Activated CD8-positive, alpha-beta memory T cell treated with anti-CD3 and anti-CD28 coated beads for 1 hour (primary cell): ENCODE data around the gene GPR173.
A peak's percentile ranks its signal among the peaks of the same experiment; 100 is the strongest.

Experiments
- DNase-seq, 2 donors: peaks; one replicate each; pipeline ENCODE4 v3.0.0-alpha.2; 2020; ENCODE audit warnings: low read depth in 1 of 2; ENCODE audit errors: extremely low read depth in 1 of 2

GPR173 gene

DNA sequence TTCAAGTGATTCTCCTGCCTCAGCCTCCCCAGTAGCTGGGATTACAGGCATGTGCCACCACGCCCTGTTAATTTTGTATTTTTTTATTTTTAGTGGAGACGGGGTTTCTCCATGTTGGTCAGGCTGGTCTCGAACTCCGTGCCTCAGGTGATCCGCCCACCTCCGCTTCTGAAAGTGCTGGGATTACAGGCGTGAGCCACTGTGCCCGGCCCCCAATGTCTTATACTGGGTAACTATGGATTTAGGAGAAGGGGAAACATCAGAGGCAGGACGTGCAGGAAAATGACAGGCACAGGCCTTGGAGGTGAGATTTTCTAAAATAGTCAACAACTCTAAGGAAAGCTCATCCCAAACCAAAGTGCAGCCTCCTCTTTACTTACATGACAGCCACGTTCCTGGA, 22.5 kb downstream of the GPR173 start:
- DNase-seq, result no peak

DNA sequence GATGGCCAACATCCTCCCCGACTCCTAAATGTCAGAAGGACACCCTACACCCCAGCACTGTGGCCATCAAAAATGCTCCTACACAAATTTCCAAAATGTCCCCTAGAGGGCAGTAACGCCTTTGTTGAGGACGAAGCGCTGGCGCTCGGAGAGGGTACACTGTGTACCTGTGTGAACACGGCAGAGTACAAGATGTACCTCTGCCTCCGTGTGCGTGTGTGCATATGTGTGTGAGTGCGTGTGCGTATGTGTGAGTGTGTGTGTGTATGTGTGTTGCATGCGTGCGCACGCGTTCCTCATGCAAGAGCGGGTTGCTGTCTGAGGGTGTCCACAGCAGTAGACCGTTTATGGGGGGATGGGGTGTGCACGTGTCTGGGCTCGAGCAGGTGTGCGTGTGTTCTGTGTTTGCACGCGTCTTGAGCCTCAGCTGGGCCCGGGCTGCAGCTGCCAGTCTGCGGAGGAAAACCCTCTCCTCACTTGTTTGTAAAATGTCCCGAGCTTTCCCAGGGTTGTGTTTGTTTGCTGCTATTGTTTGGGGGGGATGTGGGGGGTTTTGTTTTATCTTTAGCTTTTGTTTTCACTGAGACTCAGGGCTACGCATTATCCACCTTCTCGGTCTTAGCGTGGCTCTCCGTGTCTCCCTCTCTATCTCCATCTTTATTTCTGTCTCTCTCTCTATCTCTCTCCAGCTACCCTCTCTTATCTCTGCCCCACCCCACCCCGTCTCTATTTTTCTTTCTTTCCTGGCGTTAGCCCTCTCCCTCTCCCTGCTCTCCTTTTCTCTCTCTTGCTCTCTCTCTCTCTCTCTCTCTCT, 23.2 kb downstream of the GPR173 start:
- peak; percentile 42 to 50 for DNase-seq

DNA sequence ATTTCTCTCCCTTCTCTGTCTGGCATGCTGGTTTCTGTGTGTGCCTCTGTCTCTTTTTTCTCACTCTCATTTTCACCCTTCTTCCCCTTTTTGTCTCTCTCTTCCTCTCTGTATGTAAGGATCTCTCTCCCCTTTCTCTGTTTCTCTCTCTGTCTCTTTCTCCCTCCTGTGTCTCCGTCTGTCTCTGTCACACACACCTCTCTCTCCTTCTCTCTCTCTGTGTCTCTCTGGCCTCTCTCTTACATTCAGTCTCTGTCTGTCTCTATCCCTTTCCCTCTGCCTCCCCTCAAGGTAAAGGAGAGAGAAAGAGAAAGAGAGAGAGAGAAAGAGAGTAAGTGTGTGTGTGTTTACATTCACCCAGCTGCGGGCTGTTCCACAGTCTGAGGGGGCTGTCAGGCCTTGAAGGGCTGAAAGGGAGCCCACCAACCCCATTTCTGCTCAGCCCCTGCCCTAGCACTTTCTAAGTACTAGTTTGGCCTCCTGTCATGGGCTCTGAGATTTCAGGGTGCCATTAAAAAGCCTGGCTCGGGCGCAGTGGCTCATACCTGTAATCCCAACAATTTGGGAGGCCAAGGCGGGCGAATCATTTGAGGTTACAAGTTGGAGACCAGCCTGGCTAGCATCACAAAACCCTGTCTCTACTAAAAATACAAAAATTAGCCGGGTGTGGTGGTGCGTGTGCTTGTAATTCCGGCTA, 24.0 kb downstream of the GPR173 start:
- DNase-seq, result no peak

DNA sequence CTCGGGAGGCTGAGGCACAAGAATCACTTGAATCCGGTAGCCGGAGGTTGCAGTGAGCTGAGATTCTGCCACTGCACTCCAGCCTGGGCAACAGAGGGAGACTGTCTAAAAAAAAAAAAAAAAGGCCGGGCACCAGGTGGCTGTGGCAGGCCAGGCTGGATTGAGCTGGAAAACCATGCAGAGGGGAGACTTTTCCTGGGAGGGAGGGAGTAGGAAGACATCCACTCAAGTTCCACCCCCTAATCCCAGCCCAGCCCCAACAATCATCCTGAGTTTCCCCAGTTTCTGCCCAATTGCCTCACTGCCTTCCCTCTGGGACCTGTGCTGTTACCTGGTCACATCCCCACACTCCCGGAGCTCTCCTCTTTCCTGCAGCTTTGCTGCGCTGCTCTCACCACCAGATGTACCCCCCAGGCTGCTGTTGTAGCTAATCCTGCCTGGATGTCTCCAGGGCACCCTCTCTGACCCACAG, 24.6 kb downstream of the GPR173 start:
- no peak for DNase-seq

DNA sequence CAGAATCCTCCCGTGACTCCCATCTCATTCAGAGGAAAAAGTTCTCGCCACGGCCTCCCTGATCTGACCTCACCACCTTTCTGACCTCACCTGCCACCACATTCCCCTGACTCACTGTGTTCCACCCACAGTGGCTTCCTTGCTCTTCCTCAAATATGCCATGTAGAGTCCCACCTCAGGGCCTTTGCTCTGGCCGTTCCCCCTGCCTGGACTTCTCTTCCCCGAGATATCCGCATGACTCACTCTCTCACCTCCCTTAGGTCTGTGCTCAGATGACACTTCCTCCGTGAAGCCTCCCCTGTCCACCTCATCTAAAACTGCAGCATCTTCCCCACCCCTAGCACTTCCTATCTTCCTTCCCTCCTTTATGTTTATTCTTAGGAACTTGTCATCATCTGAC, 26.4 kb downstream of the GPR173 start:
- DNase-seq, result no peak

DNA sequence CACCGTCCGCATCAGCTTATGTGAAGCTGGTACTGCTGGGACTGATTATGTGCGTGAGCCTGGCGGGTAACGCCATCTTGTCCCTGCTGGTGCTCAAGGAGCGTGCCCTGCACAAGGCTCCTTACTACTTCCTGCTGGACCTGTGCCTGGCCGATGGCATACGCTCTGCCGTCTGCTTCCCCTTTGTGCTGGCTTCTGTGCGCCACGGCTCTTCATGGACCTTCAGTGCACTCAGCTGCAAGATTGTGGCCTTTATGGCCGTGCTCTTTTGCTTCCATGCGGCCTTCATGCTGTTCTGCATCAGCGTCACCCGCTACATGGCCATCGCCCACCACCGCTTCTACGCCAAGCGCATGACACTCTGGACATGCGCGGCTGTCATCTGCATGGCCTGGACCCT, 28.1 kb downstream of the GPR173 start:
- no peak for DNase-seq

DNA sequence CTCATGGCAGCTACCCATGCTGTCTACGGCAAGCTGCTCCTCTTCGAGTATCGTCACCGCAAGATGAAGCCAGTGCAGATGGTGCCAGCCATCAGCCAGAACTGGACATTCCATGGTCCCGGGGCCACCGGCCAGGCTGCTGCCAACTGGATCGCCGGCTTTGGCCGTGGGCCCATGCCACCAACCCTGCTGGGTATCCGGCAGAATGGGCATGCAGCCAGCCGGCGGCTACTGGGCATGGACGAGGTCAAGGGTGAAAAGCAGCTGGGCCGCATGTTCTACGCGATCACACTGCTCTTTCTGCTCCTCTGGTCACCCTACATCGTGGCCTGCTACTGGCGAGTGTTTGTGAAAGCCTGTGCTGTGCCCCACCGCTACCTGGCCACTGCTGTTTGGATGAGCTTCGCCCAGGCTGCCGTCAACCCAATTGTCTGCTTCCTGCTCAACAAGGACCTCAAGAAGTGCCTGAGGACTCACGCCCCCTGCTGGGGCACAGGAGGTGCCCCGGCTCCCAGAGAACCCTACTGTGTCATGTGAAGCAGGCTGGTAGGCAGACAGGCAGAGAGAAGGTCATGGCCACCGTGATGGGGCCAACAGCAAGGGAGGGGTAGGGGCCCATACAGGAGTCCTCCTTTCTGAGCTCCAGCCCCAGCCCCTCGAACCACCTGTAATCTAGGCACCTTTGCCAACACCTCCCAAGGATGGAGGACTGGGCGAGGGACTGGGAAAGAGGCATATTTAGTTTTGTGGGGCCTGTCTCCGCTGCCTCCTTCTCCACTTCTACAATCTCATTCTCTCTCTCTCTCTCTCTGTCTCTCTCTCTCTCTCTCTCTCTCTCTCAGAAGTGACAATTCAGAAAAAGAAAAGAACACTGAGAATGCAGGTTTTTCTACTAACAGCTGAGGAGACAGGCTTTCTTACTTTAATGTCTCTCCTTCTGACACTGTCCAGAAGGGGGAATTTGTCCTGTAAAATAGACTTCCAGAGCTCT, 28.9 kb downstream of the GPR173 start:
- DNase-seq, result no peak

DNA sequence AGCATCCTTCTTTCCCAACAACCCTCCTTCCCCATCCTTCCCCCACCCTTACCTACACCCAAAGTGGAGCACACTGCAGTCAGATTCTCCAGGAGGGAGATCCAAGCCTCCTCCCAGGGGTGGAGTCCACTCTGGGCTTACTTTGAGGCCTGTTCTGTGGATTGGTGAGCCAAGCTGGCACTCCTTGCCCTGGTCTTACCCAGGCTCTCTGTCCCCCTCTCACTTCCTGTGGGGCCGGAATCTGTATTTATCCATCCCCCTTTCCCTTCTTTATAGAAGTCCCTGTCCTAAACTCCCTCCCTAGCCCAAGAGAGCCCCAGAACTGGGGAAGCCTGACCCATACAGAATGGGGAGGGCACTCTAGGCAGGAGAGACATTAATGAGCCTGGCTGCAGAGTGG, 30.4 kb downstream of the GPR173 start:
- no peak for DNase-seq

DNA sequence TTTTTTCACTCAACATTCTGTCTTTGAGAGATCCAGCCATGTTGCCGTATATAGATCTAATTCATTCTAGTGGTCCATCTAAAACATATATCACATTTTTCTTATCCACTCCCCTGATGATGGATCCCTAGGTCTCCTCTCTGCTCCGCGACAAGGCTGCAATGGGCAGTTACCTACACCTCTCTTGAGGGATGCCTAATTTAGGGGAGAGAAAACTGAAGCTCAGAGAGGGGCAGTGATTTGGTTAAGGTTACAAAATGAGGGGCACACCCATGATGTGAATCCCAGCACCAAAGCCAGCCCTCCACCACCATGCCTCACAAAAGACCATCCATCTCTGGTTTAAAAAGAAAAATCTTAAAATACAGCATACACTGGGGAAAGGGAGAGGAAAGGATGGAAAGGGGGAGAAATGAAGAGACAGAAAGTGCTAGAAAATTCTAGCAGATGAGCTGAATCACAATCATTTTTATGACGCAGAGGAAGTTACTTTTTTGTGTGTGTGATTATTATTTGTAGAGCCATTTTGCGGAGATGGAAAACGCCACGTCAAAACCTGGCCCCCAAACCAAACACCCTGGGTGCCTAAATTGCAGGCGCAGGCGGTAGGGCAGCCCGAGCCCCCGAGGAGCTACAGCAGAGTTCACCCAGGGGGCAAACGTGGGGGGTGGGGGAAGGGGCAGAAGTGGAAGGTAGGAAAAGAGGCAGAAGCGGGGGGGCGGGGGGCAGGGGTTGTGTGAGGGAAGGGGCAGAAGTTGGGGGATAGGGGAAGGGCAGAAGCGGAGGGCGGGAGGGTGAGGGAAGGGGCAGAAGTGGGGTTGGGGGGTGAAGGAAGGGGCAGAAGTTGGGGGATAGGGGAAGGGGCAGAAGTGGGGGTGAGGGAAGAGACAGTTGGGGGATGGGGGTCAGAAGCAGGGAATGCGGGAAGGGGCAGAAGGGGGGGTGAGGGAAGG, 32.3 kb downstream of the GPR173 start:
- no peak for DNase-seq

DNA sequence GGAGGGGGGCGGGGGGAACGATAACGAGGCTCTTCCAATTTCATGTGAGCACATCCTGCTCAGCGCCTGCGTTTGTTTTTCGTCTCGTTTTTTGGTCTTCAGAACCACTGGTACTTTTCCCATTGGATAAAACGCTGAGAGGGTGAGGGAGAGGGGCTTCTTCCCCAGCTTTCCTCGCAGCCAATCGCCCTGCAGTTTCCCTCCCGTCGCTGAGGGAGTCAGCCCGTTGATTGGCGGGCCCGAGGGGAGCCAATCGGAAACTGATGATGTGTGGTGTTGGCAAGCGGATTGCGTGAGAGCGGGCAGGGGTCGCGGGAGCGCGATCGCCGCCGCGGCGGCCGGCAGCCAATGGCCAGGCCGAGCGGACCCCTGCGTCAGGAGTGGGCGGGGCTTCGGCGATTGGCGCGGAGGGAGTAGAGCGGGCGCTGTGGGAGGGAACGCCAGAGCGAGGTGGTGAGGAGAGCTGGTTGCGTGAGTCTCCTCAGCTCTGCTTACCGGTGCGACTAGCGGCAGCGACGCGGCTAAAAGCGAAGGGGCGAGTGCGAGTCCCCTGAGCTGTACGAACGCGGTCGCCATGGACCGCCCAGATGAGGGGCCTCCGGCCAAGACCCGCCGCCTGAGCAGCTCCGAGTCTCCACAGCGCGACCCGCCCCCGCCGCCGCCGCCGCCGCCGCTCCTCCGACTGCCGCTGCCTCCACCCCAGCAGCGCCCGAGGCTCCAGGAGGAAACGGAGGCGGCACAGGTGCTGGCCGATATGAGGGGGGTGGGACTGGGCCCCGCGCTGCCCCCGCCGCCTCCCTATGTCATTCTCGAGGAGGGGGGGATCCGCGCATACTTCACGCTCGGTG, 33.6 kb downstream of the GPR173 start, which contains the start of gene TSPYL2:
TSS of gene TSPYL2 (plus strand) at position 443 of the 848 bp plus-strand sequence. CDS start at position 575, 132 bp downstream.
- peak; percentile 83 to 88 for DNase-seq

DNA sequence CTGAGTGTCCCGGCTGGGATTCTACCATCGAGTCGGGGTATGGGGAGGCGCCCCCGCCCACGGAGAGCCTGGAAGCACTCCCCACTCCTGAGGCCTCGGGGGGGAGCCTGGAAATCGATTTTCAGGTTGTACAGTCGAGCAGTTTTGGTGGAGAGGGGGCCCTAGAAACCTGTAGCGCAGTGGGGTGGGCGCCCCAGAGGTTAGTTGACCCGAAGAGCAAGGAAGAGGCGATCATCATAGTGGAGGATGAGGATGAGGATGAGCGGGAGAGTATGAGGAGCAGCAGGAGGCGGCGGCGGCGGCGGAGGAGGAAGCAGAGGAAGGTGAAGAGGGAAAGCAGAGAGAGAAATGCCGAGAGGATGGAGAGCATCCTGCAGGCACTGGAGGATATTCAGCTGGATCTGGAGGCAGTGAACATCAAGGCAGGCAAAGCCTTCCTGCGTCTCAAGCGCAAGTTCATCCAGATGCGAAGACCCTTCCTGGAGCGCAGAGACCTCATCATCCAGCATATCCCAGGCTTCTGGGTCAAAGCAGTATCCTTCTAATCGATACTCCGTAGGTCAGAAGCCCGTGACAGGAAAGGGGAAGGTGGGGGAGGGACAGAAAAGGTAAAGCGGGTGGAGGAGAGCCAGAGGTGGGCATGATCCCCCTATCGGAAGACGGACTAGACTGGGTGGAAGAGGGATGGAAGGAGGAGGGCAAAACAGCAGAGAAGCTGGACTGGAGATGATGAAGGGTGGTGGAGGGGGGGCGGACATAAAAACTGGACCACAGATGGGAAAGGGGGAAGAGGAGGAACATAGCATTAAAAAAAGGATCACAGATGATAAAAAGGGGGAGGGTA, 34.4 kb downstream of the GPR173 start:
- DNase-seq, result no peak

DNA sequence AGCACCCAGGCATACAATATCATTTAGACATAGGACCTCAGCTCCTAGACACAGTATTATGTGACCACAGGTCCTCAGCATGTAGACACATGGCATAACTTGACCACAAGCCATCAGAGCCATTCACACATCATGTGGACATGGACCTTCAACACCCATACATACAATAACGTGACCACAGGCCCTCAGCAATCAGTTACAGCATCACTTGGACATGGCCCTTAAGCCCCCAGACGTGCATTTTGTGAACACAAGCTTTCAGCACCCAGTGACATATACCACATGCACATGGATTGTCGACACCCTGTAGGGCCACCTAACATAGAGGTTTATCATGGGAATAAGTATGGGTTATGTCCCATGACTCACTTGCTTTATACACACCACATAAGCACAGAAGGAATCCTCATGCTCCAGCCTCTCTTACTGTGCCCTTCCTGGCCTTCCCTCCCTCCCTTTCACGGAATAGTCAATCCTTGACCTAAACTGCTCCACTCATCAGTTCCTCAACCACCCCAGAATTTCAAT, 35.5 kb downstream of the GPR173 start:
- no peak for DNase-seq

DNA sequence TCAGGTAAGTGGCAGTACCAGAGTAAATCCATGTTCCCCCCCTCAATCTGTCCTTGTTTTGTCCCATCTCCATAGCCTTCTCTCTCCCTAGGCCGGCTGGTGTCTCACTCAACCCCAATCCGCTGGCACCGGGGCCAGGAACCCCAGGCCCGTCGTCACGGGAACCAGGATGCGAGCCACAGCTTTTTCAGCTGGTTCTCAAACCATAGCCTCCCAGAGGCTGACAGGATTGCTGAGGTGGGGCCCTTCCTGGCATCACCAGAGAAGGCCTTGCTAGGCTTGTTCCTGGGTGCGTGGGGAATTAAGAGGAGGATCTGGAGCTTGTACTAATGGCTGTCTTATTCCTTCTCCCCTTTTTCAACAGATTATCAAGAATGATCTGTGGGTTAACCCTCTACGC, 36.3 kb downstream of the GPR173 start:
- no peak for DNase-seq

DNA sequence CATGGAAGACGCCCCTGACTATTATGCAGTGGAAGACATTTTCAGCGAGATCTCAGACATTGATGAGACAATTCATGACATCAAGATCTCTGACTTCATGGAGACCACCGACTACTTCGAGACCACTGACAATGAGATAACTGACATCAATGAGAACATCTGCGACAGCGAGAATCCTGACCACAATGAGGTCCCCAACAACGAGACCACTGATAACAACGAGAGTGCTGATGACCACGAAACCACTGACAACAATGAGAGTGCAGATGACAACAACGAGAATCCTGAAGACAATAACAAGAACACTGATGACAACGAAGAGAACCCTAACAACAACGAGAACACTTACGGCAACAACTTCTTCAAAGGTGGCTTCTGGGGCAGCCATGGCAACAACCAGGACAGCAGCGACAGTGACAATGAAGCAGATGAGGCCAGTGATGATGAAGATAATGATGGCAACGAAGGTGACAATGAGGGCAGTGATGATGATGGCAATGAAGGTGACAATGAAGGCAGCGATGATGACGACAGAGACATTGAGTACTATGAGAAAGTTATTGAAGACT, 37.2 kb downstream of the GPR173 start:
- DNase-seq, result no peak

DNA sequence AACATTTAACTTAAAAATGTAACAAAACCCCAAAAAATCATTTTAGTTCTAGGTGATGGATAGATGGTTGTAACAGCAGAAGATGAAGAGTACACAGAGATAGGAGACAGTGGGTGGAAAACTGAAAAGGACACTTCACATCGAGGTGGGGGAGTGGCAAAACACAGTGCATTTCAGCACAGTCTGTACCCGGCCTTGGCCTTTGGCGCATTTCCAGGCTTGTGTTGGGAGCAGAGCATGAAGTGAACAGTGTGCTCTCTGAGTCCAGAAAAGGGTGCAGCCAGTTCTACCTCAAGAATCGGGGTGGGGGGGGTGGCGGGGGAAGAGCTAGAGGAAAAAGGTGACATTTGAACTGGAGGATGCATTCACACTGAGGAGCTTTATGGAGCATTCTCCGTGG, 37.9 kb downstream of the GPR173 start:
- DNase-seq, result no peak

DNA sequence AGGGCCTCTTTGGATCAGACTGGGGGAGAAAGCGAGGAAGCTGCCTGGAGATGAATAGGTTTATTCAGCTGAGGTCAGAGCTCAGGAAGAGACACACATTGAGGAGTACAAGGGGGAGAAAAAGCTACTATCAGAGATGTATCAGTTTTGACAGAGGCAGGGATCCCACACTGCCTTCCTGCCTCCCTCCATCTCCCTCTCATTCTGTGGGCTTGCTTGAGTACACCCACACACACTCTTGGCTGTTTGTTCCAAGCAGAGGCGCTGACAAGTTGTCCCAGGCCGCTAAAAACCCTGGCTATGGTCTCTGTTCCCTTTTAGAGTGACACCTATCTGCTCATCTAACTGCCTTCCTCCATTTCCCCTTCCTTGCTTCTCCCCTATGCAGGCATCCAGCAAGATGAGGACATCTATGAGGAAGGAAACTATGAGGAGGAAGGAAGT, 38.8 kb downstream of the GPR173 start:
- no peak for DNase-seq
